ENCODE measurements around the gene CAMK2A.

CAMK2A gene

GRCh38 chr5:150329038-150329437 lies 39.5 kb upstream of the CAMK2A start:
- no peak overlapping the region for H3K4me3 ChIP-seq (ENCODE audit: low read length)

DNA sequence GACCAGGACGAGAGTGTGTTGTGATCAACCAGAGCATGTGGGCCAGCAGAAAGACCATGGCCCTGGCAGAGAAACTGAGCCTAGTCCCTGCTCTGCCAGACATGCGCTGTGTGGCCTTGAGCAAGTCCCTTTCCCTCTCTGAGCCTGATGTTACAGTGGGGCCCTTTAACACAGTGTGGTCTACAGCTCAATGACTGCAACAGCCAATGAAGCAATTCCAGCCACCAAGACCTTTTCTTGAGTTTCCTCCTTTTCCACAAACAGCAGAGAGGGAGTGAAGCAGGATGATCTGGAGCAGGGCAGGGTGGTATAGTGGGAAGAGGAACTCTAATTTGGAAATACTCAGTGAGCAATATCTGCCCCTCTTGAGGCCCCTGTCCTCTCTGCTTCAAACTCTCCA lies 38.9 kb upstream of the CAMK2A start:
- H3K4me3 ChIP-seq (ENCODE audit: low read length) = no peak overlapping the region
- TF ChIP-seq, protein P1, sequence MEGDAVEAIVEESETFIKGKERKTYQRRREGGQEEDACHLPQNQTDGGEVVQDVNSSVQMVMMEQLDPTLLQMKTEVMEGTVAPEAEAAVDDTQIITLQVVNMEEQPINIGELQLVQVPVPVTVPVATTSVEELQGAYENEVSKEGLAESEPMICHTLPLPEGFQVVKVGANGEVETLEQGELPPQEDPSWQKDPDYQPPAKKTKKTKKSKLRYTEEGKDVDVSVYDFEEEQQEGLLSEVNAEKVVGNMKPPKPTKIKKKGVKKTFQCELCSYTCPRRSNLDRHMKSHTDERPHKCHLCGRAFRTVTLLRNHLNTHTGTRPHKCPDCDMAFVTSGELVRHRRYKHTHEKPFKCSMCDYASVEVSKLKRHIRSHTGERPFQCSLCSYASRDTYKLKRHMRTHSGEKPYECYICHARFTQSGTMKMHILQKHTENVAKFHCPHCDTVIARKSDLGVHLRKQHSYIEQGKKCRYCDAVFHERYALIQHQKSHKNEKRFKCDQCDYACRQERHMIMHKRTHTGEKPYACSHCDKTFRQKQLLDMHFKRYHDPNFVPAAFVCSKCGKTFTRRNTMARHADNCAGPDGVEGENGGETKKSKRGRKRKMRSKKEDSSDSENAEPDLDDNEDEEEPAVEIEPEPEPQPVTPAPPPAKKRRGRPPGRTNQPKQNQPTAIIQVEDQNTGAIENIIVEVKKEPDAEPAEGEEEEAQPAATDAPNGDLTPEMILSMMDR (conservative IDR thresholded peaks at IDR 0.05; ENCODE audit: low read depth, low read length) = no peak
- DNase-seq (ENCODE audit: low read depth) = no peak

More at GRCh38 chr5:150329038-150329437, 39.5 kb upstream of the CAMK2A start:
- TF ChIP-seq, protein P1 (conservative IDR thresholded peaks at IDR 0.05; ENCODE audit: low read depth, low read length) = no peak
- DNase-seq (ENCODE audit: low read depth) = no peak

- H3K4me3 ChIP-seq (ENCODE audit: low read length) = no peak overlapping the region
- DNase-seq (ENCODE audit: low read depth) = no peak
- TF ChIP-seq, protein P1 (conservative IDR thresholded peaks at IDR 0.05; ENCODE audit: low read depth, low read length) = no peak
These were observed 37.6 kb upstream of the CAMK2A start for GRCh38 chr5:150327139-150327538.

- no peak overlapping the region for H3K4me3 ChIP-seq (ENCODE audit: low read length)
- DNase-seq (ENCODE audit: low read depth) = no peak
- TF ChIP-seq, protein P1 (conservative IDR thresholded peaks at IDR 0.05; ENCODE audit: low read depth, low read length) = no peak
These were observed 37.1 kb upstream of the CAMK2A start for GRCh38 chr5:150326707-150327106.

DNA sequence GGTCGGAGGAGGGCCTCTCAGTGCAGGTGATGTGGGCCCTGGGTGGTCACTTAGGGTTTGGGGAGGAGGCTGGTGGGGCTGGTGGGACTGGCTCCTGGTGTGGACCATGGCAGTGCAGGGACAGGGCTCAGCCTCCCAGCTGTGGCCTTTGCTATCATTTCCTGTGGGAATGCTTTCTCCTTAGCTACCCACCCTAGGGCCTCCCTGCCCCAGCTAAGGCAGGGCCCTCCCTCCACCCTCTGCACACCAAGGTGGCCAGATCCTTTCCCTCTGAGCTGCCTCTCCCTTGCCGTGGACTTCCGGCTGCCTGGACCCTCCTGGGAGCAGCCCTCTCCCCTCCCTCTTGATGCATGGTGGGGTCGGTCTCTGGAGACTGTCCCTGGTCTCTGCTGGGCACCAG lies 35.9 kb upstream of the CAMK2A start:
- H3K4me3 ChIP-seq (ENCODE audit: low read length) = no peak overlapping the region
- TF ChIP-seq, protein P1 (conservative IDR thresholded peaks at IDR 0.05; ENCODE audit: low read depth, low read length) = no peak
- DNase-seq (ENCODE audit: low read depth) = no peak

DNA sequence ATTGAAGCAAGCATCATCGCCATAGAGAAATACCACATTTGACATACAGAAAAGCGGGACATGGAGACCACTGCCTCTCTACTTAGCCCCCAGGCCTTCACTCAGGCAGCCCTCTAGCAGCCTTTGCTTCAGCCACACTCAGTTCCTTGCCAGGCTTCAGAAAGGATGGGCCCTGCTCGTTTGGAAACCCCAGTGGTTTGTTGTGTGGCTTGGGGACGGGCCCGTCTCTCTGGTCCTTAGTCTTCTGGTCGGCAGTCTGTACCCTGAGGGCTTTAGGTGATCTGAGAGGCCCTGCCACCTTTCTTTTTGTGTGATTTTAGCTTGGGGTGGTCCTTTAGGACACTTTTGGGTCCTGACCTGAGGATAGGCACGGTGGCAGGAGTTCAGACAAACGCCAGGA lies 34.2 kb upstream of the CAMK2A start:
- no peak overlapping the region for H3K4me3 ChIP-seq (ENCODE audit: low read length)
- DNase-seq (ENCODE audit: low read depth) = no peak
- TF ChIP-seq, protein P1 (conservative IDR thresholded peaks at IDR 0.05; ENCODE audit: low read depth, low read length) = no peak

DNA sequence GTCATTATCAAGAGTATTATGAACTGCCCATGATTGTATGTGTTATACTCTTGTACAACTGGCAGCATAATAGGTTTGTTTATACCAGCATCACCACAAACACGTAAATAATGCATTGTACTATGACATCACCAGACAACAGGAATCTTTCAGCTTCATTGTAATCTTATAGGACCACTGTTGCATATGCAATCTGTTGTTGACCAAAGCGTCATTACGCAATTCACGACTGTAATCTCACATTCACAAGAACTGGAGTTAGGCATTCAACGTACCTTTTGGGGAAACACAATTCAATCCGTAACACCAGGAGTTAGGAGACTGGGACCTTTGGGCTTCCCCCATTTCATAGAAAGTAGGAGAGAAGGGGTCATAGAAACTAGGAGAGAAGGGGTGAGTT lies 33.5 kb upstream of the CAMK2A start:
- H3K4me3 ChIP-seq (ENCODE audit: low read length) = no peak overlapping the region
- DNase-seq (ENCODE audit: low read depth) = no peak
- TF ChIP-seq, protein P1 (conservative IDR thresholded peaks at IDR 0.05; ENCODE audit: low read depth, low read length) = no peak

All from retinal pigment epithelial cell (primary cell).